Measurements from ENCODE around the gene YBX1. TPM values are rescaled to one million over a fixed set of nuclear protein-coding genes. Genes with fewer than 3 reads are reported as not detected.

YBX1 gene
- total RNA-seq, 1 experiment from 2014 or later, result 652 TPM

DNA sequence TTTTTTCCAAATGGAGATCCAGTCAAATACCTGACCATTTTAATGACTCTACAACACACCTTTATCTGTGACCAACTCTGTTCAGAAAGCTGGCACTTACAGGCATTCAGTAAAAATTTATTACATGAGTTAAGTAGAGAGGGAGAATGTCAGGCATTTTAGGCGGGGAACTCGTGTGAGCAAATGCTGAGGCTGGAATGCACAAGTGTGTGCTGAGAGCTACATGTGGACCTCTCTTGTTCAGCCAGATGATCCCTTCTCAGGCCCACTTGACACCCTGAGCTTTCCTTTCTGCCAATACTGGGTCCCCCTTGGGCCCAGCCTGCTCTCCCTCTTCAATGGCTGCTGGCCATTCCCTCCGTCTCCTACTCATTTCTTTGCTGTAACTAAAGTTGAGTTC, 12.3 kb upstream of the YBX1 start:
- Histone ChIP-seq H3K27ac (ENCODE audit: low read length) (no peak overlapping the region), H3K4me3 (ENCODE audit: low read length) (no peak overlapping the region), H4K20me1 (ENCODE audit: insufficient read depth, low read depth, low read length) (no peaks in the 10 kb centered on the region), H3K27me3 (ENCODE audit: low read length) (no peaks in the 10 kb centered on the region), H3K36me3 (ENCODE audit: insufficient read depth, low read length) (peaks cover 59% of the 10 kb centered on the region), H2AFZ (ENCODE audit: low read length) (no peak overlapping the region), H3K79me2 (ENCODE audit: low read length) (no peaks in the 10 kb centered on the region; the same call in 1 of the 2 replicates), H3K9ac (ENCODE audit: low read length) (no peak overlapping the region), H3K9me2 (replicated peaks; ENCODE audit: insufficient read depth, low read length) (no peaks in the 10 kb centered on the region), H3K4me2 (ENCODE audit: low read depth, low read length, poor library complexity, severe bottlenecking) (no peak overlapping the region), H3K4me1 (ENCODE audit: low read length) (peaks cover 4% of the 10 kb centered on the region), H3K9me3 (ENCODE audit: low read length) (no peaks in the 10 kb centered on the region)
- DNase-seq, result no peak

DNA sequence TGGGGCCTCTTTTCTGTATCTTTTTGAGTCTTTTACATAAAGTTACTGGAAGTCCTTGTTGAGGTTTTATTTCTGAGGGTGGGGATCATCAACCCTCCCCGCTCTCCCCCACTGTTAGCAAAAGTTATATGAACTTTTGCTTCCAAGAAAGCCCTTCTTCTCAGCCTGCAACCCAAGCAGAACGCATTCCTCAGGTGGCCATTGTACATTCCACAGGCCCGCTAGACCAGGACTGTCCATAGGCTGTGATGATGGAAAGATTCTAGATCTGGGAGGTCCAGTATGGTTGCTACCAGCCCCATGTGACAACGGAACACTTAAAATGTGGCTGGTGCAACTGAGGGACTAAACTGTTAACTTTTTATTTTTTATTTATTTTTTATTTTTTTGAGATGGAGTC, 11.8 kb upstream of the YBX1 start:
- H3K36me3 ChIP-seq (ENCODE audit: insufficient read depth, low read length), result peaks cover 63% of the 10 kb centered on the region

DNA sequence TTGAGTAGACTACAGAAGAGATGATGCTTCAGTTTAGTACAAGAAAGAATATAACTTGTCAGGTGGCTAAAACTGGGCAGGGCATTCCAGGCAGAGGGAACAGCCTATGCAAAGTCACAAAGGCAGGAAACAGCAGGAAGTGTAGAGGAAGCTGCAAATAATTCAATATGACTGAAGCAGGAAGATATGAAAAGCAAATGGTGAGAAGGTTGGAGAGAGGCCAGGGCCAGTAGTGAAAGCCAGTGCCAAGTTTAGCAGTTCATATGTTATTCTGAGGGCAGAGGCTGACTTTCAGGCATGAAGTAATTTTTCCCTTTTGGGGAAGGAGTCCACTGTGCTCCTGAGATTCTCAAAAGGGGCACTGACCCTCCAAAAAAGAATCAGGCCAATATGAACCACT, 8.0 kb upstream of the YBX1 start:
- Histone ChIP-seq H2AFZ (ENCODE audit: low read length) (no peak overlapping the region), H3K36me3 (ENCODE audit: insufficient read depth, low read length) (peaks cover 37% of the 10 kb centered on the region; the same call in 1 of the 2 replicates), H3K4me3 (ENCODE audit: low read length) (no peak overlapping the region), H4K20me1 (ENCODE audit: insufficient read depth, low read depth, low read length) (no peaks in the 10 kb centered on the region), H3K27me3 (ENCODE audit: low read length) (no peaks in the 10 kb centered on the region), H3K4me2 (ENCODE audit: low read depth, low read length, poor library complexity, severe bottlenecking) (no peak overlapping the region), H3K9ac (ENCODE audit: low read length) (no peak overlapping the region), H3K9me3 (ENCODE audit: low read length) (no peaks in the 10 kb centered on the region), H3K4me1 (ENCODE audit: low read length) (peaks cover 14% of the 10 kb centered on the region), H3K79me2 (ENCODE audit: low read length) (no peaks in the 10 kb centered on the region; the same call in 1 of the 2 replicates), H3K9me2 (replicated peaks; ENCODE audit: insufficient read depth, low read length) (no peaks in the 10 kb centered on the region), H3K27ac (ENCODE audit: low read length) (no peak overlapping the region)
- DNase-seq, result no peak

More for the DNA sequence above, 11.8 kb upstream of the YBX1 start:
- no peaks in the 10 kb centered on the region for H3K9me3 ChIP-seq (ENCODE audit: low read length)
- no peak for DNase-seq
- H3K4me3 ChIP-seq (ENCODE audit: low read length), result no peak overlapping the region
- no peak overlapping the region for H3K27ac ChIP-seq (ENCODE audit: low read length)
- no peak overlapping the region for H2AFZ ChIP-seq (ENCODE audit: low read length)
- H3K9ac ChIP-seq (ENCODE audit: low read length), result no peak overlapping the region
- peaks cover 8% of the 10 kb centered on the region for H3K4me1 ChIP-seq (ENCODE audit: low read length)
- no peaks in the 10 kb centered on the region for H3K27me3 ChIP-seq (ENCODE audit: low read length)
- no peaks in the 10 kb centered on the region; the same call in 1 of the 2 replicates for H3K79me2 ChIP-seq (ENCODE audit: low read length)
- H3K9me2 ChIP-seq (replicated peaks; ENCODE audit: insufficient read depth, low read length), result no peaks in the 10 kb centered on the region
- H3K4me2 ChIP-seq (ENCODE audit: low read depth, low read length, poor library complexity, severe bottlenecking), result no peak overlapping the region
- no peaks in the 10 kb centered on the region for H4K20me1 ChIP-seq (ENCODE audit: insufficient read depth, low read depth, low read length)

DNA sequence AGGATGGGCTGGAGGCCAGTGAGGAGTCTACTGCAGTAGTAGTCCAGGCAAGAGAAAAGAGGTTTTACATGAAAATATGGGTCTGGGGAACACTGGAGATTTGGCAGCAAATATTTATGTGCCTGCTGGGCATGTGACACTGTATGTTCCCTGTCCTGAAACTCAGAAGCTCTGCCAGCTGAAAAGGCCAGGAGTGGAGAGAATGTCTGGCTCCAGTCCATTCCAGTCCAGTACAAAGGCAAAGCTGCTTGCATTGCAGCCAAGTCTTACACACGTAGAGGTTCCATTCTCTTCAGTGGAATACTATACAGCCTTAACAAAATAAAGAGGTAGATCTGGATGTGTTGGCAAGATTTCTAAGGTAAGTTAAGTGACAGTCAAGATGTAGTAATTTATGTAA, 7.5 kb upstream of the YBX1 start:
- no peak for DNase-seq
- Histone ChIP-seq H3K9me3 (ENCODE audit: low read length) (no peaks in the 10 kb centered on the region), H3K4me2 (ENCODE audit: low read depth, low read length, poor library complexity, severe bottlenecking) (no peak overlapping the region), H4K20me1 (ENCODE audit: insufficient read depth, low read depth, low read length) (no peaks in the 10 kb centered on the region), H3K27me3 (ENCODE audit: low read length) (no peaks in the 10 kb centered on the region), H2AFZ (ENCODE audit: low read length) (no peak overlapping the region), H3K4me3 (ENCODE audit: low read length) (no peak overlapping the region), H3K9me2 (replicated peaks; ENCODE audit: insufficient read depth, low read length) (no peaks in the 10 kb centered on the region), H3K27ac (ENCODE audit: low read length) (no peak overlapping the region), H3K4me1 (ENCODE audit: low read length) (peaks cover 18% of the 10 kb centered on the region), H3K9ac (ENCODE audit: low read length) (no peak overlapping the region), H3K36me3 (ENCODE audit: insufficient read depth, low read length) (peaks cover 33% of the 10 kb centered on the region; the same call in 1 of the 2 replicates), H3K79me2 (ENCODE audit: low read length) (no peaks in the 10 kb centered on the region; the same call in 1 of the 2 replicates)

DNA sequence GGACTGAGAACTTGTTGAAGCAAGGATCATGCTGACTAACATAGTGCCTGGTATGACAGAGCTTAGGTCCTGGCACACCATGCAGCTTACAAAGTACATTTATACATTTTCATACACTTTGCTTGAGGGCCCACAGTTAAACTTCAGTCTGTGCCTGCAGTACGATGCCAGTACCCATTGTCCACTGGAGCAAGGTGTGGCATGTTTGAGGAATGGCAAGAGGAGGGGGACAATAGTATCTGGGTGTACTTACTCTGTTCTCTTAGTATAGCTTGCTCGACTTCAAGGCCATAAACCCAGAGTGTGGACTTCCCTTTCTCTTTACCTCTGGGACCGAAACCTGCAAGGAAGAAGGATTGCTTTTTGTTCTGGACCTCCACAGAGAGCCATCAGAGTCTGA, 6.8 kb upstream of the YBX1 start:
- Histone ChIP-seq H3K27me3 (ENCODE audit: low read length) (no peaks in the 10 kb centered on the region), H3K36me3 (ENCODE audit: insufficient read depth, low read length) (peaks cover 26% of the 10 kb centered on the region; the same call in 1 of the 2 replicates), H4K20me1 (ENCODE audit: insufficient read depth, low read depth, low read length) (no peaks in the 10 kb centered on the region), H3K27ac (ENCODE audit: low read length) (peak overlapping the region; percentile 4; the same call in 1 of the 2 replicates), H3K79me2 (ENCODE audit: low read length) (peaks cover 3% of the 10 kb centered on the region), H3K9me2 (replicated peaks; ENCODE audit: insufficient read depth, low read length) (no peaks in the 10 kb centered on the region), H3K4me3 (ENCODE audit: low read length) (no peak overlapping the region), H3K4me2 (ENCODE audit: low read depth, low read length, poor library complexity, severe bottlenecking) (peak overlapping the region; percentile 31), H3K9ac (ENCODE audit: low read length) (no peak overlapping the region; the same call in 1 of the 2 replicates), H3K4me1 (ENCODE audit: low read length) (peaks cover 26% of the 10 kb centered on the region), H3K9me3 (ENCODE audit: low read length) (no peaks in the 10 kb centered on the region), H2AFZ (ENCODE audit: low read length) (no peak overlapping the region)
- DNase-seq, result no peak

DNA sequence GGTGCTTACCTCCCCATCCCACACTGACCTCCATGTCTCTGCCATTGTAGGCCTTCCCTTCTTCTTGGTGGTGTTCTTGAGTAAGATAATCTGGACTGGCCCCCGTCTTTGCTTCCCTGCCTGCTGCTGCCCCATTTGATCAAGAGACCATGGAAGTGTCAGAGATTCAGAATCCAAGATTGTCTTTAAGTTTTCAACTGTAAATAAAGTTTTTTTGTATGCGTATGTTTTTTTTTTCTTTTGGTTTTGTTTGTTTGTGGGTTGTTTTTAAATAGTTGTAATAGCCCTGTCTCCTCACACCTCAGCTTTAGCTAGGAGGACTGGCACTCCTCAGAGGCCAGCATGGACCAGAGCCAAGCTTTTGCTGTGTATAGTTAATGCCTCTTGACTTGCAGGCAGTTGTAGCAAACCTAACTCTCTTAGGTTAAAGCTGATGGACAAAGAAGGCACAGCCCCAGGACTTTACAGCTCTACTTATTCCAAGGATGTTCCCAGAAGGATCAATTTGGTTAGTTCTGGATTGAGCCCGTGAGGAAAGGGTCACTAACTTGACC, 5.6 kb upstream of the YBX1 start:
- H3K27ac ChIP-seq (ENCODE audit: low read length), result no peak overlapping the region
- H3K79me2 ChIP-seq (ENCODE audit: low read length), result peaks cover 14% of the 10 kb centered on the region
- H3K4me1 ChIP-seq (ENCODE audit: low read length), result peaks cover 33% of the 10 kb centered on the region
- peaks cover 25% of the 10 kb centered on the region; the same call in 1 of the 2 replicates for H3K36me3 ChIP-seq (ENCODE audit: insufficient read depth, low read length)
- no peaks in the 10 kb centered on the region for H3K9me3 ChIP-seq (ENCODE audit: low read length)
- no peak overlapping the region for H3K9ac ChIP-seq (ENCODE audit: low read length)
- no peaks in the 10 kb centered on the region for H3K27me3 ChIP-seq (ENCODE audit: low read length)
- no peaks in the 10 kb centered on the region for H3K9me2 ChIP-seq (replicated peaks; ENCODE audit: insufficient read depth, low read length)
- no peaks in the 10 kb centered on the region for H4K20me1 ChIP-seq (ENCODE audit: insufficient read depth, low read depth, low read length)
- no peak overlapping the region for H2AFZ ChIP-seq (ENCODE audit: low read length)
- H3K4me2 ChIP-seq (ENCODE audit: low read depth, low read length, poor library complexity, severe bottlenecking), result no peak overlapping the region
- H3K4me3 ChIP-seq (ENCODE audit: low read length), result no peak overlapping the region
- no peak for DNase-seq

DNA sequence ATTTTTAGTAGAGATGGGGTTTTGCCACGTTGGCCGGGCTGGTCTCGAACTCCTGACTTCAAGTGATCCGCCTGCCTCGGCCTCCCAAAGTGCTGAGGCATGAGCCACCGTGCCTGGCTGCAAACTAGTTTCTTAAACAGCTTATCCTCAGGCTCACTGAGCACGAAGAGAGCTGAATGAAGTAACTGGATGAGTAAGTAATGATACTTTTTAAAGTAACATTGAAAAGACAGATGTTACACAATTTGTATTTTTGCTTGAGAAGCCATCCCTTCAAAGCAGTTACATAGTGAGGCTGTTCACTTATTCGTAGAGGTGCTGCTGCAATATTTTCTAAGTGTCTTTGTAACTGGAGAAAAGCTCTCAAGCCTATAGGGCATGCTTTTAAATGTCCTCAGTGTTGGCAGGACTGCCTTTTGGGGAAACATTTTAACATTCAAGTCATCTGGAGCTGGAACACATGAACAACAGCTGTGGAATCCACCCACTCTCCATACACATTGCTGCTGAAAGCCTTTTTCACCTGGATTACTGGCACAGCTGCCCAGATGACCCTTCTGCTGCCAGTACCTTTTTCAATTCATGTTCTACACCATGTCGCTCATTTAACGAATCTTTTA, 2.7 kb upstream of the YBX1 start:
- Histone ChIP-seq H3K9ac (ENCODE audit: low read length) (0 out of 2 replicates have a peak overlapping the region, but pooled peaks have one; percentile 14), H3K27ac (ENCODE audit: low read length) (no peak overlapping the region), H3K4me2 (ENCODE audit: low read depth, low read length, poor library complexity, severe bottlenecking) (peak overlapping the region; percentile 79)

DNA sequence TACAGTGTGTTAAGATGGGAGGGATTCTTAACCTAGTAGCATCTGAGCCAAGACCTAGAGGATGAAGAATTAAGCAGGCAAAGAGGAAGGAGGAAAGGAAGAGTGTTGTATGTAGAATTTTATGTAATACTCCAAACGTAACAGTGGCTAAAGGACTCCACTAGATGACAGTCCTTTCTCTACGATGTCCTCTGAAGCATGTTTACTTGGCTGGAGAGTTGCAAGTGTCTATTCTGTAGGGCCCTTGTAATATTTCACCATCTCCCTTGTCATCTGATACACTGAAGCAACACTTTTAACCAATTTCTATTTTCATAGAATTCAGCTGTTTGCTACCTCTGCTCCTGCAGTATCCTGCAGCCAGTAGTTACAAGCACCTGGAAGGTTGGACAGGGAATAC, 2.2 kb upstream of the YBX1 start:
- H2AFZ ChIP-seq (ENCODE audit: low read length), result no peak overlapping the region

More for the DNA sequence above, 2.7 kb upstream of the YBX1 start:
- Histone ChIP-seq H3K27me3 (ENCODE audit: low read length) (no peaks in the 10 kb centered on the region), H3K9me3 (ENCODE audit: low read length) (no peaks in the 10 kb centered on the region), H3K79me2 (ENCODE audit: low read length) (peaks cover 34% of the 10 kb centered on the region), H3K4me3 (ENCODE audit: low read length) (no peak overlapping the region), H2AFZ (ENCODE audit: low read length) (no peak overlapping the region), H3K36me3 (ENCODE audit: insufficient read depth, low read length) (peaks cover 30% of the 10 kb centered on the region), H3K9me2 (replicated peaks; ENCODE audit: insufficient read depth, low read length) (no peaks in the 10 kb centered on the region), H4K20me1 (ENCODE audit: insufficient read depth, low read depth, low read length) (peaks cover 15% of the 10 kb centered on the region), H3K4me1 (ENCODE audit: low read length) (peaks cover 44% of the 10 kb centered on the region)
- no peak for DNase-seq

More for the DNA sequence above, 2.2 kb upstream of the YBX1 start:
- Histone ChIP-seq H3K36me3 (ENCODE audit: insufficient read depth, low read length) (peaks cover 31% of the 10 kb centered on the region), H3K9me3 (ENCODE audit: low read length) (no peaks in the 10 kb centered on the region), H3K27ac (ENCODE audit: low read length) (no peak overlapping the region), H3K4me1 (ENCODE audit: low read length) (peaks cover 45% of the 10 kb centered on the region), H3K9ac (ENCODE audit: low read length) (peak overlapping the region; percentile 96), H4K20me1 (ENCODE audit: insufficient read depth, low read depth, low read length) (peaks cover 21% of the 10 kb centered on the region), H3K9me2 (replicated peaks; ENCODE audit: insufficient read depth, low read length) (no peaks in the 10 kb centered on the region), H3K4me2 (ENCODE audit: low read depth, low read length, poor library complexity, severe bottlenecking) (peak overlapping the region; percentile 79), H3K79me2 (ENCODE audit: low read length) (peaks cover 40% of the 10 kb centered on the region), H3K27me3 (ENCODE audit: low read length) (no peaks in the 10 kb centered on the region), H3K4me3 (ENCODE audit: low read length) (peak overlapping the region; percentile 67)
- no peak for DNase-seq

Data from Karpas-422 (cell line).